Measurements from ENCODE around the gene OR8S1.

The OR8S1 gene

DNA sequence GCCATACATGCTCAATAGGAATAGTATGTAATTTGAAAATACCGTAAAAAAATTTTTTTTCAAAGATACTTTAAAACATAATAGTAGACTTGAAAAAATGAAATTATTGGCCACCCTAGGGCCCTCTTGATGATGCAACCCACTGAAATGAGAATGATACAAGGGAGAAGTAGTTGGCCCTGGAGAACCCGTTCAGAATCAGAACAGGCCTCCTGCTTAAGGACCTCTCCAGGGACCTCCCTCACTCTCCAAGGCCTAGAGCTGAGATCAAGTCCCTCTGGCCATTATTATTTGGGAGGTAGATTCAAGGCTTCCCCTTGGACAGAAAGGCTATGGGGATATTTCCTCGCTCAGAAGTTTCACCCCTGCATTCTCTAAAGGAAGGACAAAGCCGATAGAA lies 32.5 kb downstream of the OR8S1 start:
- DNase-seq = no peak

DNA sequence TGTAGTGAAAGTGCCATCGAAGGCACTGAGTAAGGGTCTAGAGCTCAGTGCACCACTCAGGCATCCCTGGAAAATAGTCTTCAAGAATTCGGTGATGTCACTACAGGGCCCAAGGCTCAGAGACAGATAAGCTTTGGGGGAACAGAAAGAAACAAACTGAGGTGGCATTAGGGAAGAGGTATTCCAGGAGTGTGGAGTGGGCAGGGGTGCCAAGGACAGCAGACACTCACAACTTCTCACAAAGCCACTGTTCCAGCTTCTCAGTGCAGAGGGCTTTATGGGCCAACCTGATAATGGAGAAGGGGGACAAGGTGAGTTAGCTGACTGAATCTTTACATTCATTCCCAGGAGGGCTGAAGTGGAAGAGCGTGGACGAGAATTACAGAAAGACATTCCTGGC lies 42.3 kb downstream of the OR8S1 start:
- DNase-seq = no peak

DNA sequence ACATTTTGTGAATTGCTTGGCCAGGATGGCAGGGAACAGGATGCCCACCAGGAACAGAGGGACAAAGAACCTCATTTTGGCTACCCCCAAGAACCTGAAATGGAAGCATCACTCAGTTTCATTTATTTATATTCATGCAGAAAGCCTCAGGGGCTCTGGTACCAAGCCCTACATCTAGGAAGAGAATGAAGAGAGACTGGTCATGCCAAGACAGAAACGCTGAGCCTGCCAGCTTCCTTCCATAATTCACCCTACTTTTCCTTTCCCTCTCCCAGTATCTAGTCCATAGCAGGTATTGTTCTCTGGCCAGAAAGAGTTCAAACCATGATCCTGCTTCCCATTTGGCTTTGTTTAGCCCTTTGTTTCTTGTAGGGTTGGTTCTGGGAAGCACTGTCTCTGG lies 44.5 kb downstream of the OR8S1 start, which contains the start of gene LALBA:
TSS of gene LALBA (minus strand) at position 101 of the 400 bp plus-strand sequence. CDS start at position 75, 26 bp downstream.
- DNase-seq = no peak

DNA sequence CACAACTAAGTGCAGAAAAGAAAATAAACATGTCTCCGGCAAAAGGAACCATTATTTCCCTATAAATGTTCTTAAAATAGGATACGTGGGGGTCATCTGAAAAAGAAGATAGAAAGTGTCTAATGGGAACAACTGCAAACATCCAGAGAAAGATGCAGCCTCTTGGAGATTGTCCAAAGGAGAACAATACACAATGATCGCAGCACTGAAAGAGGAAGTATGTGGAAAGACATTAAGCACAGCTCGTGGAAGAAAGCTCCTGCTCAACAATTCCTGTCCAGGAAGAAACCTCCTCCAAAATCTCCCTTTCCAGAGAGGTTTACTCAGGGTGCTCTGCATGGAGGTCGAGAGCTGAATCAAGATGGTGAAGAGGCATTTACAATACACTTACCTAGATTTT lies 46.9 kb downstream of the OR8S1 start:
- DNase-seq = no peak

Measured in kidney glomerular epithelial cell (primary cell).